ENCODE results near the gene SRP14.

Gene SRP14

GRCh38 chr15:40072216-40072990 is 33.4 kb upstream of the SRP14 start:
- no peak overlapping the region for H3K4me3 ChIP-seq (ENCODE audit: low read length)
- no peak for DNase-seq (ENCODE audit: low read depth)
- TF ChIP-seq CTCF (conservative IDR thresholded peaks at IDR 0.05; ENCODE audit: low read depth, low read length) = no peak

DNA sequence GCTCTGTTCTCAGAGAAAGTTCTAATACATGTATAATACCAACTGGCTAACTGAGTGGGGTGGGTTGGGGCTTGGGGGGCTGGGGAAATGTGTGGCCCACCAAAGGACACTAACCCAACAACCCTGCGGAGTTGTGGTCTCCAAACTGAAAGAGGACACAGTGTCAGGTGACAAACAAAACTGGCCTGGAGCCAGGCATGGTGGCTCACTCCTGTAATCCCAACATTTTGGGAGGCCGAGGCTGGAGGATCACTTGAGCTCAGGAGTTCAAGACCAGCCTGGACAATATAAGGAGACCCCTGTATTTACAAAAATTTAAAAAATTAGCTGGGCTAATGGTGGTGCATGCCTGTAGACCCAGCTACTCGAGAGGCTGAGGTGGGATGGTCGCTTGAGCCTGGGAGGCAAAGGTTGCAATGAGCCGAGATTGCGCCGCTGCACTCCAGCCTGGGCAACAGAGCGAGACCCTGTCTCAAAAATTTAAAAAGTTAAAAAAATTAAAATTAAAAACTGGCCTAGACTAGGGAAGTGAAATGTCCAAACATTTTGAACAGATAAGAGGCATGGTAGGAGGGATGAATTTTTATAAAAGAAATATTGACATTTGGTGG is 31.7 kb upstream of the SRP14 start:
- no peak overlapping the region for H3K4me3 ChIP-seq (ENCODE audit: low read length)
- no peak for TF ChIP-seq CTCF (conservative IDR thresholded peaks at IDR 0.05; ENCODE audit: low read depth, low read length)
- DNase-seq (ENCODE audit: low read depth) = no peak

- H3K4me3 ChIP-seq (ENCODE audit: low read length) = no peak overlapping the region
- TF ChIP-seq CTCF (conservative IDR thresholded peaks at IDR 0.05; ENCODE audit: low read depth, low read length) = no peak
- no peak for DNase-seq (ENCODE audit: low read depth)
Observed at GRCh38 chr15:40070166-40070557, 31.2 kb upstream of the SRP14 start.

DNA sequence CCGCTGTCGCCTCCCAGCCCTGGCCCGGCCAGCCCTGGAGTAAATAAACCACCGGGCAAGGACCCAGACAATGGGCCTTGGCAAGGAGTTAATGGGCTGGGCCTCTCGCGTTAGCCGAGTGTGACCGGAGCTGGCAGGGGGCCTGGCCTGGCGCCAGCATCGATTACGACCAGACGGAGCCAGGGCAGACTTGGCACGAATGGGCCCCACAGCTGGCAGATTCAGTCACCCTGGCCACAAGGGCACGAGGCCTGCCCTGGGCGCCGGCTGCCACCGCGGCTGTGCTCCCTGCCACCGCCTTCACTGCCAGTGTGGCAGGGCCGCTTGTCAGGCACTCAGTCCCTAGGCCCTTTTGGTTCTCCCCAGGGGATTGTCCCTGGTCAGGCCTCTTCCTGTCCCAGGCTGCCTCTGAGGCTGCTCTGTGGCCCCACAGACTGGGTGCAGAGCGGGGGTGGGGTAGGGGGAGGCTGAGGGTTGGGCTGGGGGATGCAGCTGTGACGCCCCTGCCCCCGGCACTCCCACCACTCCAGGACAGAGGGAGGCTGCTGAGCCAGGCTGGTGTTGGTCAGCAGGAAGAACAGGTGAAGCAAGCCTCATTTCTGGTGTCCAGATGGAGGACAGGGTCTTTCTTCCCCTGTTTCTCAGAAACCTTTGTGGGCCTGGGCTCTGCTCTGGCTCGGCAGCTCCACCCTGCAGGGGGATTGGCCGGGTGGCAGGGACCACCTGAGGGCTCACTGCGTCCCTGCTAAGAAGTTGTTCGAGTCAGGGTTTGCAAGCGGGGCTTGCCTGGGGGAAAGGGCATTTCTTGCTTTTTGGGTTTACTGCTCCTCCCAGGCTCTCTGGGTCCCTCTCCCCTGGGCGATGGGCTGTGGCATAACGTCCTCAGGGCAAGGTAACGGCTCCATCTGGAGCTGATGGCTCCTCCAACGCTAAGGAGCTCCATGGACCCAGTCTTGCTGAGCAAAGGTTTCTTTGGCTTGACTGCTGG is 30.5 kb upstream of the SRP14 start:
- TF ChIP-seq CTCF (conservative IDR thresholded peaks at IDR 0.05; ENCODE audit: low read depth, low read length) = no peak
- no peak overlapping the region for H3K4me3 ChIP-seq (ENCODE audit: low read length)
- DNase-seq (ENCODE audit: low read depth) = peak; percentile 93

- H3K4me3 ChIP-seq (ENCODE audit: low read length) = no peak overlapping the region
- TF ChIP-seq CTCF (conservative IDR thresholded peaks at IDR 0.05; ENCODE audit: low read depth, low read length) = no peak
- no peak for DNase-seq (ENCODE audit: low read depth)
Observed at GRCh38 chr15:40067921-40068624, 29.1 kb upstream of the SRP14 start.

GRCh38 chr15:40066589-40066988 is 27.6 kb upstream of the SRP14 start:
- TF ChIP-seq CTCF (conservative IDR thresholded peaks at IDR 0.05; ENCODE audit: low read depth, low read length) = no peak
- DNase-seq (ENCODE audit: low read depth) = no peak
- no peak overlapping the region for H3K4me3 ChIP-seq (ENCODE audit: low read length)
